ENCODE results near the gene MDH1B. TPM values are rescaled to one million over a fixed set of nuclear protein-coding genes. Genes with fewer than 3 reads are reported as not detected.
"Not testable (repeated sequence)": the region's sequence is repeated elsewhere in the genome, so short reads cannot be mapped to it uniquely, and the experiment has no call there.

MDH1B gene
- total RNA-seq, 1 donor from 2014 or later: 0.99 TPM

- DNase-seq: no peak
Observed at GRCh38 chr2:206766057-206766930, 1.2 kb upstream of the MDH1B start.

GRCh38 chr2:206764673-206765241 lies 371 bp downstream of the MDH1B start:
- no peak for DNase-seq

DNA sequence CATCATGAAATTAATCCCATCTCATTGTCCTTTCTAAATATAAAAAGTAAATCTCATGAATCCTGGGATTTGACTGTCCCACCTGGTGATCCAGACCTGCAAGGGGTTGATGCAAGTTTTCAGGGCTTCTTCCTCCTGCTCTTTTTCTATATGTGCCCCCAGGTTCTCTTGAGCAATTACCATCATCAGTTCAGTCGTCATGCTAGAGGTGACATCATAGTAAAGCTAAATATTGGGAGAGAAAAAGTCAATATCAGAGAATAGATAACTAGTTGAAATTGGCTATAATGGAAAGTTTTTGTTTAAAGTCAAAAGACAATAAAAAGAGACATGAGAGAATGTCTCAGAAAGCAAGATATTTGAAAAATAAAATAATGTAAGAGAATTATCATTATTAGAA lies 8.3 kb downstream of the MDH1B start:
- DNase-seq: no peak

GRCh38 chr2:206740800-206741199 lies 24.3 kb downstream of the MDH1B start:
- DNase-seq: no peak

- DNase-seq: no peak
Observed at GRCh38 chr2:206739271-206739670, 25.9 kb downstream of the MDH1B start.

- no peak for DNase-seq
Observed at GRCh38 chr2:206736935-206737334, 28.2 kb downstream of the MDH1B start.

GRCh38 chr2:206733341-206733740 lies 31.8 kb downstream of the MDH1B start:
- DNase-seq: no peak

- no peak for DNase-seq
Observed at GRCh38 chr2:206728277-206729199, 36.6 kb downstream of the MDH1B start.

DNA sequence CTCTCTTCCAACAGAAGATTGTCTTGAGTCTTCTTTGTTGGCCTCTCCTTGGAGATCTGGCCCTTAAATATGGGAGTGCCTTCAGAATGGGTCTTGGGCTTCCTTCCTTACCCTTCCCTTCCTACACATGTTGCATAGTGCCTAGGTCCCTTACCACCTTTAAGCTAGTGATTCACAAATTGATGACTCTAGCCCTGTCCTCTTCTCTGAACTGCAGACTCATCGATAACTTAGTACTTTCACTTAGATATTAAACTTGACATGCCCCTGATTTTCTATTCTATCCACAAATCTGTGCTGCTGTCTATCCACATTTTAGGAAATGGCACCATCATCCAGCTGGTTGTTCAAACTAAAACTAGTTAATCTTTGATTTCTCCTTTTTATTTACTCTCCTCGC lies 37.8 kb downstream of the MDH1B start:
- DNase-seq: no peak

- no peak for DNase-seq
Observed at GRCh38 chr2:206723288-206723687, 41.8 kb downstream of the MDH1B start.

DNA sequence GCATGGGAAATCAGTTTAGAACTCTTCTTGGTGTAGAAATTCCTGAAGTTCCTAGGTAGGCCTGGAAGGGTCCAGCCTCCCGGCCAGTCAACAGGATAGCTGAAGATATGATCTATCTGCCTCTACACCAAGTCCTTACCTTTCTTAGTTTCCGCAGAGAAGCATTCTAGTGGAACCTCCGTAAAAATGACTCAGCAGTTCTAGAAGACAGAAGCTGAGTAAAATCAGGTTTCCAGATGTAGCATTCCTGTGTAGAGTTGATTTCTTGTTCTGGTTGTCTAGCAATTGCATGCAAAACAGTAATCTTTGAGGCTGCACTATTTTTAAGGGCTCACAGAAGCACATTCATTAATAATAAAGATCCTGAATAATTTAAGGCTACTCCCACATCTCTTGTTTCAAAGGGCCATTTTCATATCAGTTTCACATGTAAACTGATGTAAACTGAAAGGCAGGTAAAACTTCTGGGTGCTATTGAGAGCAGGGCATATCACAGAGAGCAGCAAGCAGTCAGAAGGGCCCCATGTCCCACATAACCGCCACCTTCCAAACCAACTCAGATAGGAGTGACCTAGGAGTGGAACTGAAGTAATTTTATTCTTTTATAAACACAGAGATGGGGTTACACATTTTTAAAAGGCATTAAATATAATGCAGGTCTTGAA lies 43.7 kb downstream of the MDH1B start:
- DNase-seq: no peak

GRCh38 chr2:206718296-206718695 lies 46.8 kb downstream of the MDH1B start, which contains the start of gene DYTN:
Gene DYTN (minus strand): TSS chr2:206718396. CDS start chr2:206718279, 117 bp downstream.
- no peak for DNase-seq

GRCh38 chr2:206716623-206717022 lies 48.5 kb downstream of the MDH1B start:
- DNase-seq: no peak

DNA sequence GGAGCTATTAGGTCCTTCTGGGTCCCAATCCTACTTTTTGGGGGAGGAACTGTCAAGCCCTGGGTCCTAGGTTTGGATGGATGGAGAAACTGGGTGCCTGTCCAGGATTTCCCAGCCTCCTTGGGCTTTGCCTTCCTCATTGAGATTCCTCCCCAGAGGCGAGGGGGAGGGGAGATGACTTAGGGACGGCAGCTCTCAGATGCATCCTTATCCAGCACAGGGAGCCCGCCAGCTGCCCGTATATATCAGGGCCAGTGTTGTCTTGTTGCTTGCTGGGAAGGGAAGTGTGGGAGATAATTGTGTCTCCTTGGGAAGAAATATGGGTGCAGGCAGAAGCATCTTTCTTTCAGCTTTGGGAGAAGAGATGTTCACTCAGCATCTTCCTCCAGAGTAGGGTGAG lies 49.9 kb downstream of the MDH1B start:
- DNase-seq: not testable (repeated sequence)

- DNase-seq: no peak
Observed at GRCh38 chr2:206713746-206714145, 51.4 kb downstream of the MDH1B start.

- no peak for DNase-seq
Observed at GRCh38 chr2:206708286-206708685, 56.8 kb downstream of the MDH1B start.

- DNase-seq: no peak
Observed at GRCh38 chr2:206707164-206707701, 57.9 kb downstream of the MDH1B start.

- no peak for DNase-seq
Observed at GRCh38 chr2:206701952-206702605, 63.0 kb downstream of the MDH1B start.

- no peak for DNase-seq
Observed at GRCh38 chr2:206700156-206700555, 65.0 kb downstream of the MDH1B start.

GRCh38 chr2:206698811-206699210 lies 66.3 kb downstream of the MDH1B start:
- DNase-seq: no peak

GRCh38 chr2:206696910-206697309 lies 68.2 kb downstream of the MDH1B start:
- DNase-seq: no peak

Measured in skin of body (tissue), 2 donors.